Erythroblast (primary cell): ENCODE measurements around the gene CRPPA.

Experiments used
- GATA1 ChIP-seq: IDR thresholded peaks from 2 replicates; pipeline ENCODE4 v1.6.1; 2011; ENCODE audit warnings: low read depth, mild to moderate bottlenecking, control low read depth, low read length, moderate library complexity
- POLR2A ChIP-seq: IDR thresholded peaks from 2 replicates; pipeline ENCODE4 v1.6.1; 2011; ENCODE audit warnings: mild to moderate bottlenecking, low read length

GRCh38 chr7:16422103-16422435 is 731 bp upstream of the CRPPA start:
- no peak for TF ChIP-seq POLR2A
- TF ChIP-seq GATA1 = no peak
